GOT3 (cell line): ENCODE data around the gene SASH3.

Experiments used
- DNase-seq: peaks from one replicate; lab custom pipeline; 2025; ENCODE audit warnings: mixed read lengths; lab: John Stamatoyannopoulos, UW

The SASH3 gene

DNA sequence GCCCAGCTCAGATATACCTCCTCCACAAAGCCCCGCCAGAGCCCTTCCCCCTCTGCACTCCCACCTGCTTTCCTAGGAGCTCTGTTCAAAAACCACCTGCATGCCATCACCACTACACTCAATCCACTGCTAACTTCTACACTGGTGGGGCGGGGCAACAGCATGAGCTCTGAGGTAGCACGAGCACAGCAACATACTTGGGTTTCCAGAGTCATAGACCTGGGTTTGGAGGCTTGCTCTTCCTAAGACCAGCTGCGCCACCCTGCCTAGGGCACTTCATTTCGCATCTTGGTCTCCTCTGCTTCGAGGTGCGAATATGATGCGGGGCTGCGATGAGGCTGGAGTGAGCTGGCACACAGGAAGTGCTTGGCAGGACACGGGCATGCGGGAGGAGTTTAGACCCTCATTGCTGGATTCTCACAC lies 3.6 kb downstream of the SASH3 start:
- no peak for DNase-seq

- no peak for DNase-seq
These were observed 4.6 kb downstream of the SASH3 start for GRCh38 chrX:129784371-129784770.

DNA sequence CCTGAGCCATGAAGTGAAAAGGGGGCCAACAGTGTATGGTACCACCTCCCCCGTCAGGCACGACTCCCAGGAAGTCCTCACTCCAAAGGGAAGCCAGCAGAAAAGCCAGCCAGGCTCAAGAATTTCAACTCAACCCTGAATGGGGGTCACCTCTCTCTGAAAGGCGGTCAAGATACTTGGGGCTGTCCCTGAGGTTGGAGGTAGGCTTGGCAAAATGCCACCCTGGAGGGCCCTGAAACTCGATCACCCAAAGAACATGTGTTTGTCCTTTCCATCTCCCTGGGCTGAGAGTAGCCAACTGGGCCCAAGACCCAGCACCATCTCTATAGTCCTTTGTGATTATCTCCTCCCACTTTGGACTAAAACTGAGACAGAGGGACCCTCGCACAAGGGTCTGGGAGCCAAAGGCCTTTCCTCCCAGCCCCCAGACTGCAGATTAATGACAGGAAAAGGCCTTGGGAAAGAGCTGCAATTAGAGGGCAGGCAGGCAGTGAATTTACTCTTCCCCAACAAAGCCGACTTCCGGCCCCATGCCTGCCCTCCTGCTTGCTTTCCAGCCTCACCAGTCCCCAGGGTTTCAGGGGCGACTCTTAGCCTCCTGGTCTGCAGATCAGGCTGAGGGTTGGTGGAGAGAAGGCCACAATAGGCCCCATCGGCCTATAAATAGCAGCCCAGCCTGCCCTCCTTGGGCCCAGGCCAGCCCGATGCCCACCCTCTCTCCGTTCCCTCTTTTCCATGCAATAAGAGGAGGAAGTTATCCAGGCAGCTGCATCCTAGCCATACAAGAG lies 5.6 kb downstream of the SASH3 start:
- no peak for DNase-seq

GRCh38 chrX:129786210-129786651 lies 6.5 kb downstream of the SASH3 start:
- DNase-seq, result no peak

GRCh38 chrX:129787336-129788055 lies 7.7 kb downstream of the SASH3 start:
- no peak for DNase-seq

- DNase-seq, result no peak
These were observed 8.8 kb downstream of the SASH3 start for GRCh38 chrX:129788527-129788926.

GRCh38 chrX:129790146-129790545 lies 10.4 kb downstream of the SASH3 start:
- no peak for DNase-seq

DNA sequence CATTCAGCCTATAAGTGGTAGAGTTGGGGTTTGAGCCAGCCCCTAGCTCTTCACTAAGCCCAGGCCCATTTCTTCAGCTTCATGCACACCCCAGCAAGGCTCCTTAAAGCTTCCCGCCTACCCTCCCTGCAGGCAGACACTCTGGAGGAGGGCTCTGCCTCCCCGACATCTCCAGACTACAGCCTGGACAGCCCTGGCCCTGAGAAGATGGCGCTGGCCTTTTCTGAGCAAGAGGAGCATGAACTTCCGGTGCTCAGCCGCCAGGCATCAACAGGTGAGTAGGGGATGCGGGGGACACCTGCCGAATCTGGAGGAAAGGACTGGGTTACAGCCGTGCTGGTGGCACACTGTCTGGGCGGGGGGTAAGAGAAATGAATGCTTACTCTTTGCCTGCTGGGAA lies 11.1 kb downstream of the SASH3 start:
- no peak for DNase-seq

- DNase-seq, result no peak
These were observed 11.6 kb downstream of the SASH3 start for GRCh38 chrX:129791336-129791735.

- DNase-seq, result no peak
These were observed 12.3 kb downstream of the SASH3 start for GRCh38 chrX:129791961-129792570.

- no peak for DNase-seq
These were observed 13.0 kb downstream of the SASH3 start for GRCh38 chrX:129792586-129793291.

DNA sequence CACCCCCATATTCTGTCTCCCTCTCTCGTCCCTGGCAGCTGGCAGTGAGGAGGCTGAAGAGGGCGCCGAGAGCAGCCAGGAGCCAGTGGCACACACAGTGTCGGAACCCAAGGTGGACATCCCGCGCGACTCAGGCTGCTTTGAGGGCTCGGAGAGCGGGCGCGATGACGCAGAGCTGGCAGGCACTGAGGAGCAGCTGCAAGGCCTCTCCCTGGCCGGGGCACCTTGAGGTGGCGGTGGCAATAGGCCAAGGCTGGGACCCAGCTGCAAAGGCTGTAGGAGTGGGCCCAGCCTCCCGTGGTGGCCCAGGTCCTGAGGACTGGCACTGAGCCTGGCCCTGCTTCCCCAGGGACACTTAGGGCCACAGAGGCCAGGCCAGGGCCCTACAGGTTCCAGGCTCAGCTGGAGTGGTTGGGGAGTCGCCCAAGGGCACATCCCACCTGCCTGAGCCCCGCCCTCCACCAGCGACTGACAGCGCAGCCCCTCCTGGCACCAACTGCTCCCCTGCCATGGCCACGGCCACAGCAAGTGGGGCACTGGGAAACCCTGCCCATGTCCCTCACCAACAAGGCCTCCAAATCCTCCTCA lies 13.9 kb downstream of the SASH3 start:
- DNase-seq, result no peak

- no peak for DNase-seq
These were observed 15.8 kb downstream of the SASH3 start for GRCh38 chrX:129795584-129795983.

DNA sequence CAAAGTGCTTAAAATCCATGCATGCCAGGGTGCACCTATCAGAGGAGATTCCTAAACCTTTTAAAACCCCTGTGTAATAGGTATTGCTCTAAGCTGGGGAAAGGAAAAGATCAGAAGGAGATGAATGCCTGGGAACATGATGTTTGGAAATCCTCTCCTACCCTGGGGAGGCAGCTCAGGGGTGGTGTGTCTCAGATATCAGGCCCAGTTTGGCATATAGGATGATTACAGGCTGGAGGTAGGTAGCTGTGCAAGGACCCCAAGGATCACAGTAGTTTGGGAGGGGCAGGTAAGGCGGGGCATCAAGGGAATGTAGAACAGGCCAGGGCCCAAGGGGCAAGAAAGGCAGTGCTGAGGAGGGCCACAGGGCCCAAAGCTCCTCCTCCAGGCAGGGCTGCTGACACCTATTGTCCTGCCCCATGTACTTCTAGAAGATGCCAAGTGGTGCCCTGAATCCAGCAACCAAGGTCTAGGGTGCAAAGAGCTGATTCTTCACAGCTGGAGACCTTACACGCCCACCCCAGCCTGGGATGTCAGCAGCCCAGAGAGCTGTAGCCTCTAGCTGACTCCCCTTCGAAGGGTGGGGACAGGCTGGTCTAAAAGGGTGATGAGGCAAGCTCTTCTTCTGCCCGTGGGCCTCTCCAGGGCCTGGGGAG lies 17.6 kb downstream of the SASH3 start:
- no peak for DNase-seq

DNA sequence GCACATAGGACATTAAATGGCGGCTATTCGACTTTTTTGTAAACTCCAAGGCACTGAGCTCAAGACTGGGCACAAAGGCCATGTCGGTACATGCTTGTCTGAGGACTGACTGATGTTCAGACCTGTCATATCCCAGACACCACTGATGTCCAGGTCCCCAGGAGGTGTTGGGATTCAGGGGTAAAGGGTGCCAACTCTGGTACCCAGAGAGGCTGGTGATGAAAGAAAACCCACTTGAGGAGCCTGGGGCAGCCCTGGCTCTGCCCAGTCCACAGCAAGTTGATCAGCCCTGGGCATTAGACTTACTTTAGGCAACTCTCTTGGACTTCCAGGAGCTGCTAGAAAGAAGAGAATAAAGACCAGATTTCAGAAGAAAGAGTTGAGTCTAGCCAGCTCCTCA lies 18.7 kb downstream of the SASH3 start:
- no peak for DNase-seq

DNA sequence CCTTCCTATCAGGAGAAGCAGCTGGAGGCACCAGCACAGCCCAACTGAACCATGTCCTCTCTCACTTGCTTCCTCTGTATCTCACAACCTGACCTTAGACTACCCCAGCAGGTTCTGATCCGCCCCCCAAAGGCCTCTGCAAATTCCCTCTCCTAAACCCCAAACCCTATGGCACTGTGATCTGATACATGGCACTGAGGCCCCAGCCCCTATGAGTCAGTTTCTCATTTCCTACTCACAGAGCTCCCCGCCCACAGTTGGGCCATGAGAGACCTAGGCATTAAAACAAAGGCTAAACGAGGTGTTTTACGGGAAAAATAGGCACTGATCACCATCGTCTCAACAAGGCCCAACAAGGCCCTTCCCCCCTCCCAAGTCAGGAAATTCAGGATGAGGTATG lies 19.1 kb downstream of the SASH3 start:
- no peak for DNase-seq

GRCh38 chrX:129800186-129800585 lies 20.4 kb downstream of the SASH3 start:
- DNase-seq, result no peak

GRCh38 chrX:129802863-129803262 lies 23.1 kb downstream of the SASH3 start:
- DNase-seq, result no peak

- DNase-seq, result no peak
These were observed 25.1 kb downstream of the SASH3 start for GRCh38 chrX:129804806-129805205.

DNA sequence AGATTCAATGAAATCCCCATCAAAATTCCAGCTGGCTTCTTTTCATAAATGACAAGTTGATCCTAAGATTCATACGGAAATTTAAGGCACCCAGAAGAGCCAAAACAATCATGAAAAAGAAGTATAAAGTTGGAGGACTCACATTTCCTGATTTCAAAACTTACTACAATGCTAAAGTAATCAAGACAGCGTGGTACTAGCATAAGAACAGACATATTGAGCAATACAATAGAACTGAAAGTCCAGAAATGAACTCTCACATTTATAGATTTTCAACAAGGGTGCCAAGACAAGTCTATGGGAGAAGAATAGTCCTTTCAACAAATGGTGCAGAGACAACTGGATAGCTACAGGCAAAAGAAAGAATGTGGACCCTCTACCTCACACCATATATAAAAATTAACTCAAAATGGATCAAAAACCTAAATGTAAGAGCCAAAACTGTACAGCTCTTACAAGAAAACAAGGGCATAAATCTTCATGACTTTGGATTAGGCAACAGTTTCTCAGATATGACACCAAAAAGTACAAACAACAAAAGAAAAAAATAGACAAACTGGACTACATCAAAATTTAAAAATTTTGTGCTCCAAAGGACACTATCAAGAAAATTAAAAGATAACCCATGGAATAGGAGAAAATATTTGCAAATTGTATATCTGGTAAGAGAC lies 28.5 kb downstream of the SASH3 start:
- DNase-seq, result no peak
